RWPE1 (cell line): ENCODE results near the gene DNMT3B.

Experiments
- CTCF ChIA-PET: fragments of 350-600 bp; sonication (Branson Sonifier 250); formaldehyde crosslinking; extraction: SDS; loops from one replicate; lab custom pipeline; 2021; lab: Yijun Ruan, JAX
- POLR2A ChIA-PET: fragments of 400-600 bp; formaldehyde crosslinking; extraction: SDS; loops from one replicate; lab custom pipeline; 2020; ENCODE audit warnings: antibody characterized with exemption; ENCODE audit not compliant: low non-redundant PET; lab: Yijun Ruan, JAX
- DNase-seq: peaks from one replicate; pipeline ENCODE4 v3.0.0; 2012; ENCODE audit warnings: low spot score
- H3K27ac ChIP-seq: fragments of 450-650 bp; 2 replicates; pipeline ENCODE4 v1.5.1; 2017
- TF ChIP-seq, protein P1 (sequence below): fragments of 450-650 bp; conservative IDR thresholded peaks from 2 replicates; pipeline ENCODE4 v1.5.1; 2017; ENCODE audit warnings: low read depth, mild to moderate bottlenecking

The DNMT3B gene

GRCh38 chr20:32823737-32824588, 61.8 kb downstream of the DNMT3B start:
- ChIA-PET POLR2A (no interaction called here), CTCF (interaction anchor here (0.7 to 3.8 kb wide), 5 partner anchors 17 to 131 kb away, joined by 3 to 18 read pairs (median 4); no protein-coding TSS in a partner anchor)
- H3K27ac ChIP-seq: peak overlapping the region; percentile 57
- TF ChIP-seq, protein P1, sequence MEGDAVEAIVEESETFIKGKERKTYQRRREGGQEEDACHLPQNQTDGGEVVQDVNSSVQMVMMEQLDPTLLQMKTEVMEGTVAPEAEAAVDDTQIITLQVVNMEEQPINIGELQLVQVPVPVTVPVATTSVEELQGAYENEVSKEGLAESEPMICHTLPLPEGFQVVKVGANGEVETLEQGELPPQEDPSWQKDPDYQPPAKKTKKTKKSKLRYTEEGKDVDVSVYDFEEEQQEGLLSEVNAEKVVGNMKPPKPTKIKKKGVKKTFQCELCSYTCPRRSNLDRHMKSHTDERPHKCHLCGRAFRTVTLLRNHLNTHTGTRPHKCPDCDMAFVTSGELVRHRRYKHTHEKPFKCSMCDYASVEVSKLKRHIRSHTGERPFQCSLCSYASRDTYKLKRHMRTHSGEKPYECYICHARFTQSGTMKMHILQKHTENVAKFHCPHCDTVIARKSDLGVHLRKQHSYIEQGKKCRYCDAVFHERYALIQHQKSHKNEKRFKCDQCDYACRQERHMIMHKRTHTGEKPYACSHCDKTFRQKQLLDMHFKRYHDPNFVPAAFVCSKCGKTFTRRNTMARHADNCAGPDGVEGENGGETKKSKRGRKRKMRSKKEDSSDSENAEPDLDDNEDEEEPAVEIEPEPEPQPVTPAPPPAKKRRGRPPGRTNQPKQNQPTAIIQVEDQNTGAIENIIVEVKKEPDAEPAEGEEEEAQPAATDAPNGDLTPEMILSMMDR: no peak
- no peak for DNase-seq

GRCh38 chr20:32828029-32828680, 66.0 kb downstream of the DNMT3B start:
- TF ChIP-seq, protein P1: no peak
- ChIA-PET POLR2A (no interaction called here), CTCF (interaction anchor here (1.3 kb wide), 1 partner anchor 38 kb away, joined by 5 read pairs; no protein-coding TSS in a partner anchor)
- no peak for DNase-seq
- no peak overlapping the region for H3K27ac ChIP-seq

- CTCF ChIA-PET: interaction anchor here (0.6 to 1.9 kb wide), 5 partner anchors 14 to 291 kb away, joined by 3 to 13 read pairs (median 4); no protein-coding TSS in a partner anchor
- no peak for DNase-seq
- POLR2A ChIA-PET: no interaction called here
- no peak overlapping the region for H3K27ac ChIP-seq
- TF ChIP-seq, protein P1: no peak
Observed at GRCh38 chr20:32829311-32830005, 67.3 kb downstream of the DNMT3B start.

- DNase-seq: no peak
- TF ChIP-seq, protein P1: no peak
- ChIA-PET POLR2A (interaction anchor here (0.5 to 0.9 kb wide), 2 partner anchors 11 to 17 kb away, joined by 3 to 8 read pairs; partner anchors contain the start of gene MAPRE1), CTCF (interaction anchor here (0.6 to 1.9 kb wide), 4 partner anchors 12 to 470 kb away, joined by 3 to 13 read pairs (median 4); no protein-coding TSS in a partner anchor)
- H3K27ac ChIP-seq: no peak overlapping the region
Observed at GRCh38 chr20:32830437-32830836, 68.3 kb downstream of the DNMT3B start.

- H3K27ac ChIP-seq: no peak overlapping the region
- DNase-seq: no peak
- ChIA-PET CTCF (no interaction called here), POLR2A (no interaction called here)
- TF ChIP-seq, protein P1: no peak
Observed at GRCh38 chr20:32831982-32832381, 69.8 kb downstream of the DNMT3B start.

- no peak for DNase-seq
- TF ChIP-seq, protein P1: no peak
- ChIA-PET POLR2A (no interaction called here), CTCF (interaction anchor here (0.6 kb wide), 1 partner anchor 346 kb away, joined by 3 read pairs; no protein-coding TSS in a partner anchor)
- no peak overlapping the region for H3K27ac ChIP-seq
Observed at GRCh38 chr20:32832664-32833063, 70.5 kb downstream of the DNMT3B start.
